ENCODE results near the gene INHBE. TPM values are rescaled to one million over a fixed set of nuclear protein-coding genes. Genes with fewer than 3 reads are reported as not detected.
A peak's percentile ranks its signal among the peaks of the same experiment; 100 is the strongest.

INHBE gene
- total and polyA plus RNA-seq, 8 donors: not detected

- peak overlapping the region in 4 of 5 donors; percentile 91 to 99 (median 96) for H3K27ac ChIP-seq
- intact Hi-C loops (cut with DNase I; ENCODE audit: low total_unique reads): no loop called here
- TF ChIP-seq, protein P1, sequence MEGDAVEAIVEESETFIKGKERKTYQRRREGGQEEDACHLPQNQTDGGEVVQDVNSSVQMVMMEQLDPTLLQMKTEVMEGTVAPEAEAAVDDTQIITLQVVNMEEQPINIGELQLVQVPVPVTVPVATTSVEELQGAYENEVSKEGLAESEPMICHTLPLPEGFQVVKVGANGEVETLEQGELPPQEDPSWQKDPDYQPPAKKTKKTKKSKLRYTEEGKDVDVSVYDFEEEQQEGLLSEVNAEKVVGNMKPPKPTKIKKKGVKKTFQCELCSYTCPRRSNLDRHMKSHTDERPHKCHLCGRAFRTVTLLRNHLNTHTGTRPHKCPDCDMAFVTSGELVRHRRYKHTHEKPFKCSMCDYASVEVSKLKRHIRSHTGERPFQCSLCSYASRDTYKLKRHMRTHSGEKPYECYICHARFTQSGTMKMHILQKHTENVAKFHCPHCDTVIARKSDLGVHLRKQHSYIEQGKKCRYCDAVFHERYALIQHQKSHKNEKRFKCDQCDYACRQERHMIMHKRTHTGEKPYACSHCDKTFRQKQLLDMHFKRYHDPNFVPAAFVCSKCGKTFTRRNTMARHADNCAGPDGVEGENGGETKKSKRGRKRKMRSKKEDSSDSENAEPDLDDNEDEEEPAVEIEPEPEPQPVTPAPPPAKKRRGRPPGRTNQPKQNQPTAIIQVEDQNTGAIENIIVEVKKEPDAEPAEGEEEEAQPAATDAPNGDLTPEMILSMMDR (IDR thresholded peaks at IDR 0.05): no peak
- no peak for TF ChIP-seq POLR2AphosphoS5 (IDR thresholded peaks at IDR 0.05)
- no peak for TF ChIP-seq POLR2A (IDR thresholded peaks at IDR 0.05)
- no peak for TF ChIP-seq EP300 (IDR thresholded peaks at IDR 0.05)
These were observed 23.4 kb upstream of the INHBE start for GRCh38 chr12:57431654-57432188.

GRCh38 chr12:57433370-57433769 lies 21.7 kb upstream of the INHBE start:
- Histone ChIP-seq H3K4me1 (peaks cover 9 to 24% (median 17%) of the 10 kb centered on the region in 4 donors), H3K4me3 (no peak overlapping the region), H3K27me3 (no peaks in the 10 kb centered on the region), H3K36me3 (no peaks in the 10 kb centered on the region), H3K9me3 (no peaks in the 10 kb centered on the region), H3K27ac (no peak overlapping the region)
- peak in 1 of 2 donors; percentile 3 for DNase-seq
- WGBS, 5 donors: 68 to 99% (median 85%) methylated on average over 3 of the region's 3 CpGs
- TF ChIP-seq, protein P1 (IDR thresholded peaks at IDR 0.05): no peak
- TF ChIP-seq POLR2A (IDR thresholded peaks at IDR 0.05): no peak
- no peak for TF ChIP-seq POLR2AphosphoS5 (IDR thresholded peaks at IDR 0.05)
- no peak for TF ChIP-seq EP300 (IDR thresholded peaks at IDR 0.05)
- intact Hi-C loops (cut with DNase I; ENCODE audit: low total_unique reads): no loop called here

More at GRCh38 chr12:57431654-57432188, 23.4 kb upstream of the INHBE start:
- Histone ChIP-seq H3K27me3 (no peaks in the 10 kb centered on the region), H3K4me1 (peaks cover 9 to 26% (median 18%) of the 10 kb centered on the region in 4 donors), H3K4me3 (peak overlapping the region; percentile 67 to 83 (median 76)), H3K36me3 (no peaks in the 10 kb centered on the region), H3K9me3 (no peaks in the 10 kb centered on the region)
- peak in 1 of 2 donors; percentile 21 for DNase-seq
- WGBS, 5 donors: 62 to 73% (median 70%) methylated on average over 11 of the region's 11 CpGs

DNA sequence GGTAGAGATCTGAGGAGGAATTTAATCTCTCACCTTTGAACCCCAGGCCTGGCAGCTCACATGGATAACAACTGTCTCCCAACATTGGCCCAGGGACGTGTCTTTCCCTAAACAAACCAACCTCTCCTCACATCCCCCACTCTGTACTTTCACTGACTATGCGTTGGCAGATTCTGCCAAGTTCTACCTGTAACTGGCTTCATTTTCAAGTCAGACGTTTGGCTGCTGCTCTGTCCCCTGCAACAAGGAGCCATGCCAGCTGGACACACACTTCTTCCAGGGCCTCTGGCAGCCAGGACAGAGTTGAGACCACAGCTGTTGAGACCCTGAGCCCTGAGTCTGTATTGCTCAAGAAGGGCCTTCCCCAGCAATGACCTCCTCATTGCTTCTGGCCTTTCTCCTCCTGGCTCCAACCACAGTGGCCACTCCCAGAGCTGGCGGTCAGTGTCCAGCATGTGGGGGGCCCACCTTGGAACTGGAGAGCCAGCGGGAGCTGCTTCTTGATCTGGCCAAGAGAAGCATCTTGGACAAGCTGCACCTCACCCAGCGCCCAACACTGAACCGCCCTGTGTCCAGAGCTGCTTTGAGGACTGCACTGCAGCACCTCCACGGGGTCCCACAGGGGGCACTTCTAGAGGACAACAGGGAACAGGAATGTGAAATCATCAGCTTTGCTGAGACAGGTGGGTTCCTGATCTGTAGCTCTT lies 20.4 kb upstream of the INHBE start, which contains the start of gene INHBC:
TSS of gene INHBC (plus strand) at position 268 of the 707 bp plus-strand sequence. CDS start at position 371, 103 bp downstream.
- Histone ChIP-seq H3K36me3 (no peaks in the 10 kb centered on the region), H3K27ac (no peak within 1 kb of the TSS), H3K9me3 (no peaks in the 10 kb centered on the region), H3K4me3 (no peak within 1 kb of the TSS), H3K4me1 (peaks cover 4 to 11% (median 9%) of the 10 kb centered on the region in 4 donors), H3K27me3 (no peaks in the 10 kb centered on the region)
- TF ChIP-seq POLR2A (IDR thresholded peaks at IDR 0.05) (no peak), POLR2AphosphoS5 (IDR thresholded peaks at IDR 0.05) (no peak), EP300 (IDR thresholded peaks at IDR 0.05) (no peak)
- TF ChIP-seq, protein P1 (IDR thresholded peaks at IDR 0.05): no peak
- 66 to 73% (median 70%) methylated on average over 6 to 8 of the region's 8 CpGs for WGBS, 5 donors
- DNase-seq: peak in 1 of 2 donors; percentile 20
- intact Hi-C loops (cut with DNase I; ENCODE audit: low total_unique reads): no loop called here

DNA sequence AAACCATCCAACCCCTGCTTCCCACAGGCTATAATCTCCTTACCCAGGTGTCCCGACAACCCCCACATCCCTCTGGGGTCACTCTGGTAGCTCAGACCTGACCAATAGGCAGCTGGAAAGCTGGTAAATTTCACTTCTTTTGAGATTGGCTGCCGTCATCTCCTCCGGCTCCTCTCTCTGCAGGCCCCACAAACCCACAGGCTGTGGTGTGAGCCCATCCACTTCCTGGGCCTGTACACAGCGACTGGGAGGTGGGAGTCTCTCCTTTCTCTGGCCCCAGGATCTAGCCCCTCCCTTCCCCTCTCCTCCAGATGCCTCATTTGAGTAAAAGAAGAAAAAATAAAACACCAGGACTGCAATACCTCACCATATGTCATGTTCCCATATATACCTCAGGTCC lies 19.8 kb upstream of the INHBE start:
- peak in 1 of 2 donors; percentile 57 for DNase-seq
- Histone ChIP-seq H3K4me1 (peaks cover 0 to 9% (median 4%) of the 10 kb centered on the region in 4 donors), H3K9me3 (no peaks in the 10 kb centered on the region), H3K27ac (no peak overlapping the region), H3K27me3 (no peaks in the 10 kb centered on the region), H3K4me3 (no peak overlapping the region), H3K36me3 (no peaks in the 10 kb centered on the region)
- TF ChIP-seq EP300 (IDR thresholded peaks at IDR 0.05): no peak
- TF ChIP-seq, protein P1 (IDR thresholded peaks at IDR 0.05): no peak
- no peak for TF ChIP-seq POLR2A (IDR thresholded peaks at IDR 0.05)
- TF ChIP-seq POLR2AphosphoS5 (IDR thresholded peaks at IDR 0.05): no peak
- intact Hi-C loops (cut with DNase I; ENCODE audit: low total_unique reads): no loop called here
- 53 to 70% (median 65%) methylated on average over 4 of the region's 4 CpGs for WGBS, 5 donors

All from stomach (tissue), 9 donors.